Measurements from ENCODE around the gene URM1.

The URM1 gene
- long read RNA-seq, transcript URM1-205 (5 exons, 723 nt): minor isoform, 14 of 194 reads
- long read RNA-seq, transcript URM1-204 (4 exons, 2,944 nt): minor isoform, 9 of 194 reads
- long read RNA-seq, transcript URM1-203 (5 exons, 2,650 nt): major isoform, 148 of 194 reads
- long read RNA-seq, partial matches to known transcripts: 2 of 194 reads
- long read RNA-seq, other reads (novel, unspliced or antisense): 20 of 194 reads

DNA sequence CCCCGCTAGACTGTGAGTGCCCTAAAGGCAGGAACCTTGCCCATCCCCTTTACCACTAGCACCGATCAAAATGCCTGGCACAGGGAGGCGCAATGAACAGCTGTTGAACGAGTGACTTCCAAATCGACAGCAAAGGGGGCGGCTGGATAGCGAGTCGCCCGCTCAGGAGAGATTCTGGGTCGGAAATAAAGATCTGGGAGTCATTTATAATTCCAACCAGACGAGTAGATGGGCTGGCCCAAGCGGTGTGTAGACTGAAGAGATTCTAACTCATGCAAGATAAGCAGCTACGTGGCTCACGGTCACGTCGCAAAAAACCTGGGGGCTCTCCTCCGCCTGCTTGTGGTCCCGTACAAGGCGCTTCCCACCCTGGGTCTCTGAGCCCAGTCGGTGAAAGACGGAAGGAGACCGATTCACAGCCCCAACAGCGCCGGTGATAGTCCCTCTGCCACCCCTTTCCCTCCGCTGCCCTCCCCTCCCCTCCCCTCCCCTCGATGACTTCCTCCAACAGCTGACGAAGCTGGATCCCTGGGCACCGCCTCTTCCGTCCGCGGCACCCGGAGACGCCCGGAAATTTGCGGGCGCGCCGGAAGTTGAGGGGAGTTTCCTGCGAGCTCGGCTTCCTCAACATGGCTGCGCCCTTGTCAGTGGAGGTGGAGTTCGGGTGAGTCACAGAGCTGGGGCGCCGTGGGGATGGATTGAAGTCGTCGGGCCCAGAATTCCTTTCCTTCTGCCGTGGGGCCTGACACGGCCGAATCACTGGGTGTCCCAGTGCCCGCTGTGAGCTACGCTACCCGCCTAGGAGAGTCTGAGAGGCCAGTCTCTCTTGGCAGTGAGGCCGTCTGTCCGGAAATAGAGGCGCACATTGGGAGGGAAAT, at the start of gene URM1:
URM1 (plus strand) TSS at position 623 of the 878 bp plus-strand sequence; CDS start at position 630, 7 bp downstream.
- TF ChIP-seq REST (IDR thresholded peaks at IDR 0.05; ENCODE audit: insufficient replicate concordance, low read depth) (no peak), CTCF (IDR thresholded peaks at IDR 0.05; ENCODE audit: insufficient read depth, low read length) (no peak), POLR2AphosphoS5 (IDR thresholded peaks at IDR 0.05; ENCODE audit: low read depth) (peak; percentile 74), SPI1 (IDR thresholded peaks at IDR 0.05; ENCODE audit: borderline replicate concordance, low read depth) (peak; percentile 31; the same call in 1 of the 2 replicates), GABPA (IDR thresholded peaks at IDR 0.05; ENCODE audit: low read depth) (peak; percentile 89)
- H3K27ac ChIP-seq (replicated peaks): peak within 1 kb of the TSS; percentile 64

GRCh38 chr9:128321879-128322403, 49.2 kb upstream of the URM1 start:
- DNase-seq (ENCODE audit: low read depth in 1 of 2, low spot score in 1 of 2): no peak
- H3K4me3 ChIP-seq (replicated peaks; ENCODE audit: insufficient read depth, low read length): peak overlapping the region; percentile 69
- TF ChIP-seq SPI1 (IDR thresholded peaks at IDR 0.05; ENCODE audit: borderline replicate concordance, low read depth) (no peak), REST (IDR thresholded peaks at IDR 0.05; ENCODE audit: insufficient replicate concordance, low read depth) (no peak), POLR2AphosphoS5 (IDR thresholded peaks at IDR 0.05; ENCODE audit: low read depth) (no peak), GABPA (IDR thresholded peaks at IDR 0.05; ENCODE audit: low read depth) (no peak), CTCF (IDR thresholded peaks at IDR 0.05; ENCODE audit: insufficient read depth, low read length) (no peak)
- no peaks in the 10 kb centered on the region for H3K27me3 ChIP-seq (ENCODE audit: insufficient read depth, poor library complexity, severe bottlenecking)
- H3K27ac ChIP-seq (replicated peaks): peak overlapping the region; percentile 97

More for the DNA sequence above, at the start of gene URM1:
- H3K27me3 ChIP-seq (ENCODE audit: insufficient read depth, poor library complexity, severe bottlenecking): no peaks in the 10 kb centered on the region
- peak within 1 kb of the TSS; percentile 95 for H3K4me3 ChIP-seq (replicated peaks; ENCODE audit: insufficient read depth, low read length)
- DNase-seq (ENCODE audit: low read depth in 1 of 2, low spot score in 1 of 2): peak; percentile 85 to 97

- peak within 1 kb of the TSS; percentile 97 for H3K27ac ChIP-seq (replicated peaks)
- H3K4me3 ChIP-seq (replicated peaks; ENCODE audit: insufficient read depth, low read length): peak within 1 kb of the TSS; percentile 69
- peak; percentile 86 to 94 for DNase-seq (ENCODE audit: low read depth in 1 of 2, low spot score in 1 of 2)
- TF ChIP-seq CTCF (IDR thresholded peaks at IDR 0.05; ENCODE audit: insufficient read depth, low read length): no peak
- peak; percentile 99 for TF ChIP-seq GABPA (IDR thresholded peaks at IDR 0.05; ENCODE audit: low read depth)
- TF ChIP-seq POLR2AphosphoS5 (IDR thresholded peaks at IDR 0.05; ENCODE audit: low read depth): peak; percentile 80
- peak; percentile 32; the same call in 1 of the 2 replicates for TF ChIP-seq SPI1 (IDR thresholded peaks at IDR 0.05; ENCODE audit: borderline replicate concordance, low read depth)
- TF ChIP-seq REST (IDR thresholded peaks at IDR 0.05; ENCODE audit: insufficient replicate concordance, low read depth): no peak
- H3K27me3 ChIP-seq (ENCODE audit: insufficient read depth, poor library complexity, severe bottlenecking): no peaks in the 10 kb centered on the region
These were observed 48.6 kb upstream of the URM1 start, which contains the start of the genes COQ4 and TRUB2 for GRCh38 chr9:128322404-128323211. Gene COQ4 (plus strand): TSS chr9:128322839. CDS start chr9:128322859, 20 bp downstream. Gene TRUB2 (minus strand): TSS chr9:128322447. CDS start chr9:128322408, 39 bp downstream.

All from HL-60 (cell line).